Body of pancreas (tissue), 4 donors: Measurements from ENCODE around the gene TXLNB. TPM values are rescaled to one million over a fixed set of nuclear protein-coding genes. Genes with fewer than 3 reads are reported as not detected.
A peak's percentile ranks its signal among the peaks of the same experiment; 100 is the strongest.
"Not testable (repeated sequence)": the region's sequence is repeated elsewhere in the genome, so short reads cannot be mapped to it uniquely, and the experiment has no call there.

Experiments
- ATAC-seq: fragments of 150-250 bp; one replicate; pipeline ENCODE4 v1.9.1; 2016
- DNase-seq, 4 donors: peaks; one replicate each; pipeline ENCODE4 v3.0.0-alpha.2; 2019
- H3K27ac ChIP-seq, 4 donors: fragments of 200-600 bp; sonication (generic); 1 replicate in 3 of 4; 2 replicates in 1 of 4; pipeline versions ENCODE4 v1.5.1 to v1.6.1; 2016 to 2019; ENCODE audit warnings: mild to moderate bottlenecking in 1 of 4, mixed read lengths in 1 of 4, moderate library complexity in 1 of 4
- H3K27me3 ChIP-seq, 2 donors: fragments of 200-600 bp; sonication (generic); one replicate each; pipeline ENCODE4 v1.6.0; 2016; ENCODE audit warnings: mild to moderate bottlenecking in 1 of 2
- H3K36me3 ChIP-seq, 2 donors: fragments of 200-600 bp; sonication (generic); replicated peaks in 1 of 2; 2 replicates each; pipeline ENCODE4 v1.5.1; 2016; ENCODE audit warnings: low read depth in 2 of 2; ENCODE audit not compliant: insufficient read depth in 1 of 2
- H3K4me1 ChIP-seq: fragments of 200-600 bp; sonication (generic); one replicate; pipeline ENCODE4 v1.6.0; 2016
- H3K4me3 ChIP-seq, 2 donors: fragments of 200-600 bp; sonication (generic); 1 replicate in 1 of 2; 2 replicates in 1 of 2; pipeline ENCODE4 v1.5.1; 2016 to 2019
- H3K9me3 ChIP-seq, 3 donors: fragments of 200-600 bp; sonication (generic); 1 replicate in 2 of 3; 2 replicates in 1 of 3; pipeline ENCODE4 v1.5.1; 2016
- POLR2A ChIP-seq, 3 donors: fragments of 450-650 bp; IDR thresholded peaks; one replicate each; pipeline ENCODE4 v1.6.1; 2016; ENCODE audit warnings: antibody characterized with exemption in 3 of 3, mild to moderate bottlenecking in 2 of 3
- WGBS, 2 donors: methylation state at CpG; one replicate each; pipeline ENCODE4 v1.1.5; 2017; 5-methylcytosine and 5-hydroxymethylcytosine counted together
- intact Hi-C: fragments of 100-400 bp; cut with DNase I; formaldehyde crosslinking; loops from one replicate; pipeline ENCODE4 v1.15.1; 2023
- total RNA-seq, 2 donors: library from RNA; depleted of rRNA; stranded (reverse); fragments of >200 nt; gene quantifications; one replicate each; pipeline ENCODE4 v1.1.0, GENCODE V29; 2016
- TF ChIP-seq, protein P1 (sequence below), 7 experiments: fragments of 450-650 bp in 4 of 7; fragments of 200-600 bp in 3 of 7; sonication (generic) in 3 of 7; IDR thresholded peaks; one replicate each; pipeline ENCODE4 v1.5.1; 2016 to 2019; ENCODE audit warnings: antibody characterized with exemption in 7 of 7

TXLNB gene
- total RNA-seq, 2 donors from 2014 or later = not detected

DNA sequence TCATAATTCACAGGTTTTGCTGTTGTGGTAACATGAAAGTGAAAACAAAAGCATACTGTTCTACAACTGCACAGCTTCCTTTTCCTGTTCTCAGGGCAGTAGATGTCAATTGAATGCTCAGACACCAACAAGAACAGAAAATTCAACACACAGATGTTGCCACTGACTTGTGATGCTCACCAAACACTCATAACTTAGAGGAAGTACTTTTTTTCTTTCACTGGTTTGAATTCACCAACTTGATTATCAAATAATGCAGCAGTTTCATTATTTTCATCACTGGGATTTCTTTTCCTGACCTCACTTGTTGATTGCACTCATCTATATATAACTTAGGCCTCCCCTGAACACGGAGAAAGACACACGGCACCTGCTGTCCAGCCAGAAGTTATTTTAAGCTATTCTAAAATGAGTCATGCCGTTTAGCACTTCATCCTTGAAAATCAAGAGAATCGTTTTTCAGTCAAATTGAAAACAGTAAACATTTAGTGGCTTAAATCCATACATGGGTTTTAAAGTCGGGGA is 949 bp downstream of the TXLNB start:
- Histone ChIP-seq H3K27ac (peak overlapping the region in 2 of 4 donors; percentile 43 to 65), H3K4me1 (no peaks in the 10 kb centered on the region), H3K27me3 (no peaks in the 10 kb centered on the region), H3K4me3 (no peak overlapping the region), H3K36me3 (no peaks in the 10 kb centered on the region), H3K9me3 (no peaks in the 10 kb centered on the region)
- ATAC-seq (peak; percentile 63), DNase-seq (peak in 1 of 4 donors; percentile 34)
- 25 to 26% methylated on average over 5 of the region's 5 CpGs for WGBS, 2 donors
- intact Hi-C loops = no loop called here
- no peak for TF ChIP-seq POLR2A (IDR thresholded peaks at IDR 0.05)
- TF ChIP-seq, protein P1, sequence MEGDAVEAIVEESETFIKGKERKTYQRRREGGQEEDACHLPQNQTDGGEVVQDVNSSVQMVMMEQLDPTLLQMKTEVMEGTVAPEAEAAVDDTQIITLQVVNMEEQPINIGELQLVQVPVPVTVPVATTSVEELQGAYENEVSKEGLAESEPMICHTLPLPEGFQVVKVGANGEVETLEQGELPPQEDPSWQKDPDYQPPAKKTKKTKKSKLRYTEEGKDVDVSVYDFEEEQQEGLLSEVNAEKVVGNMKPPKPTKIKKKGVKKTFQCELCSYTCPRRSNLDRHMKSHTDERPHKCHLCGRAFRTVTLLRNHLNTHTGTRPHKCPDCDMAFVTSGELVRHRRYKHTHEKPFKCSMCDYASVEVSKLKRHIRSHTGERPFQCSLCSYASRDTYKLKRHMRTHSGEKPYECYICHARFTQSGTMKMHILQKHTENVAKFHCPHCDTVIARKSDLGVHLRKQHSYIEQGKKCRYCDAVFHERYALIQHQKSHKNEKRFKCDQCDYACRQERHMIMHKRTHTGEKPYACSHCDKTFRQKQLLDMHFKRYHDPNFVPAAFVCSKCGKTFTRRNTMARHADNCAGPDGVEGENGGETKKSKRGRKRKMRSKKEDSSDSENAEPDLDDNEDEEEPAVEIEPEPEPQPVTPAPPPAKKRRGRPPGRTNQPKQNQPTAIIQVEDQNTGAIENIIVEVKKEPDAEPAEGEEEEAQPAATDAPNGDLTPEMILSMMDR (IDR thresholded peaks at IDR 0.05) = no peak

DNA sequence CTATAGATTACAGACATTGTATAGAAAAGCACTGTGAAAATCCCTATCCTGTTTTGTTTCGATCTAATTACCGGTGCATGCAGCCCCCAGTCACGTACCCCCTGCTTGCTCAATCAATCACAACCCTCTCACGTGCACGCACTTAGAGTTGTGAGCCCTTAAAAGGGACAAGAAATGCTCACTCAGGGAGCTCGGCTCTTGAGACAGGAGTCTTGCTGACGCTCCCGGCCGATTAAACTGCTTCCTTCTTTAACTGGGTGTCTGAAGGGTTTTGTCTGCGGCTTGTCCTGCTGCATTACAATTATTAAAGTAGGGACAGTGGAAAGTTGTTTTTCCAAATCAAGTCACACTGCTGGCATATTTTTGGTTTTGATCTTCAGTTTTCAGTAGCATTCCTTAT is 2.6 kb downstream of the TXLNB start:
- WGBS, 2 donors = 70 to 83% methylated on average over 10 of the region's 10 CpGs
- H3K4me3 ChIP-seq = no peak overlapping the region
- no peak for DNase-seq
- no peaks in the 10 kb centered on the region for H3K4me1 ChIP-seq
- H3K27ac ChIP-seq = no peak overlapping the region
- no peak for ATAC-seq
- H3K9me3 ChIP-seq = no peaks in the 10 kb centered on the region
- no peak for TF ChIP-seq POLR2A (IDR thresholded peaks at IDR 0.05)
- TF ChIP-seq, protein P1 (IDR thresholded peaks at IDR 0.05) = no peak
- H3K27me3 ChIP-seq = no peaks in the 10 kb centered on the region
- H3K36me3 ChIP-seq = no peaks in the 10 kb centered on the region
- intact Hi-C loops = no loop called here

DNA sequence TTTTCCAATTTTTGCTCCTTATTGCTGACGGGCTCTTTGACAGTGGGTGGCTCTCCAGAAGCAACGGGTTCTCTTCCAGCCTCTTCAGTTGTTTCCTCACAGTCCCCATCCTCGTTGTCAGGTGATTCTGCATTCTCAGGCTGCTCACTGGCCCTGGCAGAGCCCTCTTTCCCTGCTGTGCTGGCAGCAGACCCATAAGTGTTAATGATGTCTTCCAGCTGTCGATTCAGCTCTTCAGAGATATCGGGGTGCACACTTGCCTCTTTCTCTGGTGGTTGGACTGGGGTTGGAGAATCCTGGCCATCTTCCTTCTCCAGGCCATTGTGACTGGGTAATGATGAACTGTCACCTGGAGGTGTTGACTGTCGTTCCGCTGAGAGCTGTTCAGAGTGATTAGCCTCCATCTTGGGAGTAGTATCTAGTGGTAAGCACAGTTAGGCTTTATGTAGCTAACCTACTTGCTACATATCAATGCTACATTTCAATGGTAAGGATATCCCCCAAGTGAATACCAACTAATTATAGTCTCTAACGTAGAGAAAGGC is 3.2 kb downstream of the TXLNB start:
- H3K4me1 ChIP-seq = no peaks in the 10 kb centered on the region
- H3K36me3 ChIP-seq = no peaks in the 10 kb centered on the region
- no peaks in the 10 kb centered on the region for H3K27me3 ChIP-seq
- no peak for ATAC-seq
- no peak overlapping the region for H3K27ac ChIP-seq
- intact Hi-C loops = no loop called here
- DNase-seq = no peak
- TF ChIP-seq, protein P1 (IDR thresholded peaks at IDR 0.05) = no peak
- TF ChIP-seq POLR2A (IDR thresholded peaks at IDR 0.05) = no peak
- no peak overlapping the region for H3K4me3 ChIP-seq
- no peaks in the 10 kb centered on the region for H3K9me3 ChIP-seq
- 76 to 80% methylated on average over 8 of the region's 8 CpGs for WGBS, 2 donors

DNA sequence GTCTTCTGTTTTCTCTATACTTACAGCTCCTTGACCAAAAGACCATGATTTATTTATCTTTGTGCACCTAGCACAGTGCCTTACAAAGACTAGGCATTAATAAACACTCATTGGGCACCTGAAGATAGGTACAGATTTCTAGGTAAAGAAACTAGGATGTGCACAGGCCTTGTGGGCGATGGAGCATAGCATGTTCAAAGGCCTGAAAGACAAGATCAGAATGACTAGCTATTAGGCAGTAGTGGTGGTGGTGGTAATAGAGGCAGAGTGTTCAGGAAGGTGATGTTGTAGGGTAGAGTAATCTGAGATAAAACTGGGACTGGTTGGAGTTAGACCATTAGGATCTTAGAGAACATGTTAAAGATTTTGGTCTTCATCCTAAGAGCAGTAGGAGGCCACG is 3.9 kb downstream of the TXLNB start:
- Histone ChIP-seq H3K27ac (no peak overlapping the region), H3K4me3 (no peak overlapping the region), H3K36me3 (no peaks in the 10 kb centered on the region), H3K27me3 (no peaks in the 10 kb centered on the region), H3K9me3 (no peaks in the 10 kb centered on the region), H3K4me1 (no peaks in the 10 kb centered on the region)
- intact Hi-C loops = no loop called here
- TF ChIP-seq, protein P1 (IDR thresholded peaks at IDR 0.05) = no peak
- no peak for TF ChIP-seq POLR2A (IDR thresholded peaks at IDR 0.05)
- whole genome bisulfite sequencing, 2 donors = 84 to 95% methylated on average over 2 of the region's 2 CpGs
- ATAC-seq (no peak), DNase-seq (no peak)

DNA sequence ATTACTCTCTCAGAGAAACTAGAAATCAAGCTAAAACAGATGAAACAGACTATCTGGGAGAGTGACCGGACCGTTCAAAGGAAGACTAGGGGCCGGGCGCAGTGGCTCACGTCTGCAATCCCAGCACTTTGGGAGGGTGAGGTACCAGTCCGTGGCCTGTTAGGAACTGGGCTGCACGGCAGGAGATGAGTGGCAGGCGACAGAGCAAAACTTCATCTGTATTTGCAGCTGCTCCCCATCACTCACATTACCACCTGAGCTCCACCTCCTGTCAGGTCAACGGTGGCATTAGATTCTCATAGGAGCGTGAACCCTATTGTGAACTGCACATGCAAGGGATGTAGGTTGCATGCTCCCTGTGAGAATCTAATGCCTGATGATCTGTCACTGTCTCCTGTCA is 5.4 kb downstream of the TXLNB start:
- H3K27me3 ChIP-seq, ATAC-seq, intact Hi-C loops, H3K36me3 ChIP-seq, H3K27ac ChIP-seq, H3K4me3 ChIP-seq, H3K9me3 ChIP-seq, DNase-seq, H3K4me1 ChIP-seq: not testable (repeated sequence)
- WGBS, 2 donors = 82 to 94% methylated on average over 10 of the region's 10 CpGs
